ENCODE measurements around the gene TEX30. TPM values are rescaled to one million over a fixed set of nuclear protein-coding genes. Genes with fewer than 3 reads are reported as not detected.
A peak's percentile ranks its signal among the peaks of the same experiment; 100 is the strongest.

Gene TEX30
- total RNA-seq, 1 experiment from 2014 or later = 8.9 TPM

DNA sequence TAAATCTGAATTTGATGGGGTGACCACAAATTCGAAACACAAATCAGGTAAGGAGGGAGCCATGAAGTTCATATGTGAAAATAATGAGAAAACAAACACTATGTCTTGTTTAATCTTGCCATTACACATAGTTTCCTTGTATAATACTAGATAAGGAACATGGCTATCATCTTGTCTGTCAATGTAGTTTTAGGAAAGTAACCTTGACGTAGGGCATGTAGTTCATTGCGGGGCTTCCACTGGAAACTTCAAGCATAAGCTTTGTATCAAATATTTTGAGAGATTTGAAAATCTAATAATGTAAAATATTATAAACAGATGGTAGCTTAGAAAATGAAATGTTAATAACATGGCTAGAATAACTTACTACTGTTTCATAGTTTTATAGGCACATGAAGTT, 34.1 kb upstream of the TEX30 start (continued):
- TF ChIP-seq, protein P1, sequence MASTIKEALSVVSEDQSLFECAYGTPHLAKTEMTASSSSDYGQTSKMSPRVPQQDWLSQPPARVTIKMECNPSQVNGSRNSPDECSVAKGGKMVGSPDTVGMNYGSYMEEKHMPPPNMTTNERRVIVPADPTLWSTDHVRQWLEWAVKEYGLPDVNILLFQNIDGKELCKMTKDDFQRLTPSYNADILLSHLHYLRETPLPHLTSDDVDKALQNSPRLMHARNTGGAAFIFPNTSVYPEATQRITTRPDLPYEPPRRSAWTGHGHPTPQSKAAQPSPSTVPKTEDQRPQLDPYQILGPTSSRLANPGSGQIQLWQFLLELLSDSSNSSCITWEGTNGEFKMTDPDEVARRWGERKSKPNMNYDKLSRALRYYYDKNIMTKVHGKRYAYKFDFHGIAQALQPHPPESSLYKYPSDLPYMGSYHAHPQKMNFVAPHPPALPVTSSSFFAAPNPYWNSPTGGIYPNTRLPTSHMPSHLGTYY (CRISPR knock-in tag; IDR thresholded peaks at IDR 0.05) = no peak
- TF ChIP-seq ZNF416 (CRISPR knock-in tag; IDR thresholded peaks at IDR 0.05) (no peak), ESRRA (CRISPR knock-in tag; IDR thresholded peaks at IDR 0.05; ENCODE audit: borderline replicate concordance) (no peak), TCF7 (CRISPR knock-in tag; IDR thresholded peaks at IDR 0.05; ENCODE audit: low read depth) (no peak)
- TF ChIP-seq, protein P2, sequence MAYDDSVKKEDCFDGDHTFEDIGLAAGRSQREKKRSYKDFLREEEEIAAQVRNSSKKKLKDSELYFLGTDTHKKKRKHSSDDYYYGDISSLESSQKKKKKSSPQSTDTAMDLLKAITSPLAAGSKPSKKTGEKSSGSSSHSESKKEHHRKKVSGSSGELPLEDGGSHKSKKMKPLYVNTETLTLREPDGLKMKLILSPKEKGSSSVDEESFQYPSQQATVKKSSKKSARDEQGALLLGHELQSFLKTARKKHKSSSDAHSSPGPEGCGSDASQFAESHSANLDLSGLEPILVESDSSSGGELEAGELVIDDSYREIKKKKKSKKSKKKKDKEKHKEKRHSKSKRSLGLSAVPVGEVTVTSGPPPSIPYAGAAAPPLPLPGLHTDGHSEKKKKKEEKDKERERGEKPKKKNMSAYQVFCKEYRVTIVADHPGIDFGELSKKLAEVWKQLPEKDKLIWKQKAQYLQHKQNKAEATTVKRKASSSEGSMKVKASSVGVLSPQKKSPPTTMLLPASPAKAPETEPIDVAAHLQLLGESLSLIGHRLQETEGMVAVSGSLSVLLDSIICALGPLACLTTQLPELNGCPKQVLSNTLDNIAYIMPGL (CRISPR knock-in tag; IDR thresholded peaks at IDR 0.05) = no peak

DNA sequence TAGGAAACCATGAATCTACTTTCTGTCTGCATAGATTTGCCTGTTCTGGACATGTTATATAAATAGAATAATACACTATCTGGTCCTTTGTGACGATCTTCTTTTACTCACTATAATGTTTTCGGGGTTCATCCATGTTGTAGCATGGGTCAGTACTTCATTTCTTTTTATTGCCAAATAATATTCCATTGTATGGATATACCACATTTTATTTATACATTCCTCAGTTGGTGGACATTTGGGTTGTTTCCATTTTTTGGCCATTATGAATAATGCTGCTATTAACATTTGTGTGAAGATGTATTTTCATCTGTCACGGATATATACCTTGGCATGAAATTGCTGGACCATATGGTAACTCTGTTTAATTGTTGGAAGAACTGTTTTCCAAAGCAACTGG, 32.1 kb upstream of the TEX30 start:
- TF ChIP-seq, protein P3, sequence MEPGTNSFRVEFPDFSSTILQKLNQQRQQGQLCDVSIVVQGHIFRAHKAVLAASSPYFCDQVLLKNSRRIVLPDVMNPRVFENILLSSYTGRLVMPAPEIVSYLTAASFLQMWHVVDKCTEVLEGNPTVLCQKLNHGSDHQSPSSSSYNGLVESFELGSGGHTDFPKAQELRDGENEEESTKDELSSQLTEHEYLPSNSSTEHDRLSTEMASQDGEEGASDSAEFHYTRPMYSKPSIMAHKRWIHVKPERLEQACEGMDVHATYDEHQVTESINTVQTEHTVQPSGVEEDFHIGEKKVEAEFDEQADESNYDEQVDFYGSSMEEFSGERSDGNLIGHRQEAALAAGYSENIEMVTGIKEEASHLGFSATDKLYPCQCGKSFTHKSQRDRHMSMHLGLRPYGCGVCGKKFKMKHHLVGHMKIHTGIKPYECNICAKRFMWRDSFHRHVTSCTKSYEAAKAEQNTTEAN (CRISPR knock-in tag; IDR thresholded peaks at IDR 0.05) = no peak
- TF ChIP-seq, protein P4, sequence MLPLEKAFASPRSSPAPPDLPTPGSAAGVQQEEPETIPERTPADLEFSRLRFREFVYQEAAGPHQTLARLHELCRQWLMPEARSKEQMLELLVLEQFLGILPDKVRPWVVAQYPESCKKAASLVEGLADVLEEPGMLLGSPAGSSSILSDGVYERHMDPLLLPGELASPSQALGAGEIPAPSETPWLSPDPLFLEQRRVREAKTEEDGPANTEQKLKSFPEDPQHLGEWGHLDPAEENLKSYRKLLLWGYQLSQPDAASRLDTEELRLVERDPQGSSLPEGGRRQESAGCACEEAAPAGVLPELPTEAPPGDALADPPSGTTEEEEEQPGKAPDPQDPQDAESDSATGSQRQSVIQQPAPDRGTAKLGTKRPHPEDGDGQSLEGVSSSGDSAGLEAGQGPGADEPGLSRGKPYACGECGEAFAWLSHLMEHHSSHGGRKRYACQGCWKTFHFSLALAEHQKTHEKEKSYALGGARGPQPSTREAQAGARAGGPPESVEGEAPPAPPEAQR (CRISPR knock-in tag; IDR thresholded peaks at IDR 0.05) = no peak
- TF ChIP-seq HMGA2 (CRISPR knock-in tag; IDR thresholded peaks at IDR 0.05) = no peak
- no peak for TF ChIP-seq SMAD3 (CRISPR knock-in tag; IDR thresholded peaks at IDR 0.05; ENCODE audit: borderline replicate concordance)
- no peak for TF ChIP-seq JUN (CRISPR knock-in tag; IDR thresholded peaks at IDR 0.05)
- no peak for TF ChIP-seq FOXJ3 (CRISPR knock-in tag; IDR thresholded peaks at IDR 0.05; ENCODE audit: borderline replicate concordance)
- TF ChIP-seq ZBTB21 (CRISPR knock-in tag; IDR thresholded peaks at IDR 0.05; ENCODE audit: borderline replicate concordance) = no peak
- TF ChIP-seq, protein P5, sequence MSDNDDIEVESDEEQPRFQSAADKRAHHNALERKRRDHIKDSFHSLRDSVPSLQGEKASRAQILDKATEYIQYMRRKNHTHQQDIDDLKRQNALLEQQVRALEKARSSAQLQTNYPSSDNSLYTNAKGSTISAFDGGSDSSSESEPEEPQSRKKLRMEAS (CRISPR knock-in tag; IDR thresholded peaks at IDR 0.05) = no peak
- no peak for TF ChIP-seq ZNF232 (CRISPR knock-in tag; IDR thresholded peaks at IDR 0.05)
- Mint-ChIP-seq H3K36me3 (peaks cover 6% of the 10 kb centered on the region), H3K9me3 (peaks cover 7% of the 10 kb centered on the region), H3K4me3 (no peak overlapping the region), H3K27me3 (ENCODE audit: low read depth) (peaks cover 8% of the 10 kb centered on the region), H3K27ac (no peak overlapping the region), H3K4me1 (0 out of 2 replicates have a peak, but pooled peaks cover 3% of the 10 kb centered on the region)
- ChIA-PET CTCF (no interaction called here), POLR2A (no interaction called here)
- DNase-seq (ENCODE audit: low spot score) = no peak
- no peak for ATAC-seq

DNA sequence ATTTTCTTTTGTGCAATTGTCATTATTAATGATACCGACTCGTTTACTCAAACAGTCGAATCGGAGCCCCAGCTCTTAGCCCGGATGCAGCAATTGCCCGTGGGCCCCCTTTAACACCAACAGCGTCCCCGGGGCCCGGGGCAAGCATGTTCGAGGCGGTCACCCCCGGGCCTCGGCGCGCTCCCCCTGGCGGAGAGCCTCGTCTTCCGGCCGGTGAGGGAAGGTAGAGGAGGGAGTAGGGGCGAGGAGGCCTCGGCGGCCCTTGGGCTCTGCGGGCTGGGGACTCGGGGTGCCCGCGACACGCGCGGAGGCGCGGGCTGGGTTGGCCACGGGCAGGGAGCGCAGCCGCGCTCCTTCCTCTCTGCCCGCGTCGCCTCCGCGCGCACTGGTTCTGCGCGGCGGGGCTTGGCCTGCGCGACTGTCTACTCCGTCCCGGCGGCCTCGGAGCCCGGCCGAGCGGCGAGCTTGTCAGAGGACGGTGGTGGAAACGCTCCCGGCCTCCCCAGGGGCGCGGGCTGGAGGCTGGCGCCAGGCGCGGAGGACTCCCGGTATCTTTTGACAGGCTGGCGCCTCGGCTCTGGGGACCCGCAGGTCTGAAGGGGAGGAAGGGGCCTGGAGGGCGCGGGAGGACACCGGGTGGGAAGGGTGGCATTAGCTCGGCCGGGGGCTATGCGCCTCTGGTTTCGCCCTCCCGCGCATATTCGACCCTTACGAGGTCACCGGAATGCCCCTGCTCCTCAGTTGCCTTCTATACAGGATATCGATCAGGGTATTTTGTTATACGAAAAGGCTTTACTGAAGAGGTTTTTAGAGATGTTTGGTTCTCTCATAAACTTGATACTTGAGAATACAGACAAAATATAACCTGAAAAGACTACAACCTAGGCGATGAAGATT, 26.8 kb upstream of the TEX30 start:
- DNase-seq (ENCODE audit: low spot score) (peak; percentile 86), ATAC-seq (peak; percentile 72)
- no peaks in the 10 kb centered on the region for H3K9me3 Mint-ChIP-seq
- peaks cover 18% of the 10 kb centered on the region for H3K27me3 Mint-ChIP-seq (ENCODE audit: low read depth)
- POLR2A ChIA-PET = interaction anchor here (0.9 to 1.6 kb wide), 5 partner anchors 27 to 209 kb away, joined by 3 to 7 read pairs (median 4); partner anchors contain the start of genes ERCC5 and TEX30
- peak overlapping the region; percentile 97 for H3K4me3 Mint-ChIP-seq
- CTCF ChIA-PET = interaction anchor here (0.5 to 2.0 kb wide), 21 partner anchors 10 to 1169 kb away, joined by 3 to 16 read pairs (median 3); partner anchors contain the start of genes ERCC5, TEX30 and TPP2
- H3K4me1 Mint-ChIP-seq = peaks cover 9% of the 10 kb centered on the region; the same call in 1 of the 2 replicates
- H3K36me3 Mint-ChIP-seq = peaks cover 2% of the 10 kb centered on the region; the same call in 1 of the 2 replicates
- H3K27ac Mint-ChIP-seq = no peak overlapping the region
- TF ChIP-seq TCF7 (CRISPR knock-in tag; IDR thresholded peaks at IDR 0.05; ENCODE audit: low read depth) = no peak
- TF ChIP-seq, protein P6, sequence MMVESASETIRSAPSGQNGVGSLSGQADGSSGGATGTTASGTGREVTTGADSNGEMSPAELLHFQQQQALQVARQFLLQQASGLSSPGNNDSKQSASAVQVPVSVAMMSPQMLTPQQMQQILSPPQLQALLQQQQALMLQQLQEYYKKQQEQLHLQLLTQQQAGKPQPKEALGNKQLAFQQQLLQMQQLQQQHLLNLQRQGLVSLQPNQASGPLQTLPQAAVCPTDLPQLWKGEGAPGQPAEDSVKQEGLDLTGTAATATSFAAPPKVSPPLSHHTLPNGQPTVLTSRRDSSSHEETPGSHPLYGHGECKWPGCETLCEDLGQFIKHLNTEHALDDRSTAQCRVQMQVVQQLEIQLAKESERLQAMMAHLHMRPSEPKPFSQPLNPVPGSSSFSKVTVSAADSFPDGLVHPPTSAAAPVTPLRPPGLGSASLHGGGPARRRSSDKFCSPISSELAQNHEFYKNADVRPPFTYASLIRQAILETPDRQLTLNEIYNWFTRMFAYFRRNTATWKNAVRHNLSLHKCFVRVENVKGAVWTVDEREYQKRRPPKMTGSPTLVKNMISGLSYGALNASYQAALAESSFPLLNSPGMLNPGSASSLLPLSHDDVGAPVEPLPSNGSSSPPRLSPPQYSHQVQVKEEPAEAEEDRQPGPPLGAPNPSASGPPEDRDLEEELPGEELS (CRISPR knock-in tag; IDR thresholded peaks at IDR 0.05) = no peak
- peak; percentile 41; the same call in 1 of the 2 replicates for TF ChIP-seq ZNF263 (CRISPR knock-in tag; IDR thresholded peaks at IDR 0.05; ENCODE audit: low read depth)
- TF ChIP-seq KAT7 (CRISPR knock-in tag; IDR thresholded peaks at IDR 0.05; ENCODE audit: borderline replicate concordance) = peak; percentile 75; the same call in 1 of the 2 replicates
- 0 out of 2 replicates have a peak, but pooled peaks have one; percentile 54 for TF ChIP-seq ELF4 (CRISPR knock-in tag; IDR thresholded peaks at IDR 0.05; ENCODE audit: low read depth)
- no peak for TF ChIP-seq ZNF219 (CRISPR knock-in tag; IDR thresholded peaks at IDR 0.05; ENCODE audit: borderline replicate concordance)
- TF ChIP-seq, protein P7, sequence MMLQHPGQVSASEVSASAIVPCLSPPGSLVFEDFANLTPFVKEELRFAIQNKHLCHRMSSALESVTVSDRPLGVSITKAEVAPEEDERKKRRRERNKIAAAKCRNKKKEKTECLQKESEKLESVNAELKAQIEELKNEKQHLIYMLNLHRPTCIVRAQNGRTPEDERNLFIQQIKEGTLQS (CRISPR knock-in tag; conservative IDR thresholded peaks at IDR 0.05) = no peak
- TF ChIP-seq, protein P2 (CRISPR knock-in tag; IDR thresholded peaks at IDR 0.05) = peak; percentile 98
- TF ChIP-seq MXD4 (CRISPR knock-in tag; IDR thresholded peaks at IDR 0.05; ENCODE audit: borderline replicate concordance) = no peak

Data from WTC11 (cell line).